GM10248 (cell line): ENCODE data around the gene INPP4B.

Source experiments
- CTCF ChIA-PET: fragments of 300-600 bp; sonication (Branson Sonifier 250); formaldehyde crosslinking; extraction: SDS; loops from one replicate; lab custom pipeline; 2021; ENCODE audit warnings: antibody characterized with exemption; lab: Yijun Ruan, JAX
- POLR2A ChIA-PET: fragments of 350-650 bp; sonication (Branson Sonifier 250); formaldehyde crosslinking; extraction: SDS; loops from one replicate; lab custom pipeline; 2020; ENCODE audit warnings: antibody characterized with exemption; lab: Yijun Ruan, JAX
- DNase-seq: peaks from one replicate; pipeline ENCODE4 v3.0.0; 2012; ENCODE audit errors: extremely low spot score
- CTCF ChIP-seq: IDR thresholded peaks from 2 replicates; pipeline ENCODE4 v1.5.1; 2012; ENCODE audit warnings: mild to moderate bottlenecking, low read depth; ENCODE audit errors: extremely low read depth, missing control alignments, control extremely low read depth

Gene INPP4B

GRCh38 chr4:142801966-142802365 is 44.1 kb downstream of the INPP4B start:
- DNase-seq = no peak
- ChIA-PET POLR2A (no interaction called here), CTCF (no interaction called here)
- no peak for TF ChIP-seq CTCF

GRCh38 chr4:142781114-142781513 is 65.0 kb downstream of the INPP4B start:
- no peak for DNase-seq
- ChIA-PET CTCF (no interaction called here), POLR2A (no interaction called here)
- TF ChIP-seq CTCF = no peak

GRCh38 chr4:142778900-142779299 is 67.2 kb downstream of the INPP4B start:
- ChIA-PET POLR2A (no interaction called here), CTCF (no interaction called here)
- no peak for DNase-seq
- no peak for TF ChIP-seq CTCF

- ChIA-PET POLR2A (no interaction called here), CTCF (no interaction called here)
- no peak for TF ChIP-seq CTCF
- no peak for DNase-seq
These were observed 67.7 kb downstream of the INPP4B start for GRCh38 chr4:142778430-142778829.

- CTCF ChIA-PET = interaction anchor here (0.9 to 1.0 kb wide), 2 partner anchors 13 to 36 kb away, joined by 3 read pairs; no protein-coding TSS in a partner anchor
These were observed 68.9 kb downstream of the INPP4B start for GRCh38 chr4:142777045-142777743.

GRCh38 chr4:142776026-142776425 is 70.1 kb downstream of the INPP4B start:
- POLR2A ChIA-PET = no interaction called here
- DNase-seq = no peak
- CTCF ChIA-PET = no interaction called here
- TF ChIP-seq CTCF = no peak

More at GRCh38 chr4:142777045-142777743, 68.9 kb downstream of the INPP4B start:
- no peak for DNase-seq
- no peak for TF ChIP-seq CTCF
- POLR2A ChIA-PET = no interaction called here
